Retinal pigment epithelial cell (primary cell): ENCODE data around the gene TMC8.
"Not testable (repeated sequence)": the region's sequence is repeated elsewhere in the genome, so short reads cannot be mapped to it uniquely, and the experiment has no call there.

ENCODE experiments used
- DNase-seq: peaks from one replicate; pipeline ENCODE4 v3.0.0-alpha.2; 2010; ENCODE audit warnings: low read depth
- H3K4me3 ChIP-seq: 2 replicates; pipeline ENCODE4 v1.5.1; 2011; ENCODE audit warnings: mild to moderate bottlenecking, low read length, control low read depth, moderate library complexity
- TF ChIP-seq, protein P1 (sequence below): conservative IDR thresholded peaks from 2 replicates; pipeline ENCODE4 v1.5.1; 2011; ENCODE audit warnings: low read depth, low read length, control low read depth, inconsistent platforms

TMC8 gene

DNA sequence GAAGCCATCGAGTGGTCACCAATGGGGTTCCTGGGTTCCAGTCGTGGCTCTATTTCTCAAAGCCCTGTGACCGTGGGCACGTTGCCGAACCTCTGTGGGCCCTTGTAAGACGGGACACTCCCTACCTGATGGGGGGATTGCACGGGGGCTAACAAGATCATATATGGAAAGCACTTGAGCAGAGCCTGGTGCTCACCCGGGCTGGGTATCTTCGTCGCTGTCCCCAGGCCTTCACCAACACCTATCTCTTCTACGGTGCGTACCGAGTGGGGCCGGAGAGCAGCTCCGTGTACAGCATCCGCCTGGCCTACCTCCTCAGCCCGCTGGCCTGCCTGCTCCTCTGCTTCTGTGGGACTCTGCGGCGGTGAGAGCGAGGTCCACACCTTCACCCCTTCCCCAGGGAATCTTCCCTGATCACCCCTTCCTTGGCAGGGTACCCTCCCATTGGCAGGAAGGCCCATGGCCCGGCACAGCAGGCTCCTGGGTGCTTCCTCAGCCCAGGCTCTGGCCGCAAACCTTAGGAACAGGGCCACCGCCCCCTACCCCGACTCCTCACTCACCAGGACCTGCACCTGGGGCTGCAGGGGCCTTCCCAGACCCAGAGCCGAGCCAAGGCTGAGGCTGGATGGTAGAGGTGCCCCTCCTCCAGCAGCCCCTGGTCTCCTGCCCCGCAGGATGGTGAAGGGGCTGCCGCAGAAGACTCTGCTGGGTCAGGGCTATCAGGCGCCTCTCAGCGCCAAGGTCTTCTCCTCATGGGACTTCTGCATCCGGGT, 2.8 kb downstream of the TMC8 start:
- DNase-seq = no peak
- TF ChIP-seq, protein P1, sequence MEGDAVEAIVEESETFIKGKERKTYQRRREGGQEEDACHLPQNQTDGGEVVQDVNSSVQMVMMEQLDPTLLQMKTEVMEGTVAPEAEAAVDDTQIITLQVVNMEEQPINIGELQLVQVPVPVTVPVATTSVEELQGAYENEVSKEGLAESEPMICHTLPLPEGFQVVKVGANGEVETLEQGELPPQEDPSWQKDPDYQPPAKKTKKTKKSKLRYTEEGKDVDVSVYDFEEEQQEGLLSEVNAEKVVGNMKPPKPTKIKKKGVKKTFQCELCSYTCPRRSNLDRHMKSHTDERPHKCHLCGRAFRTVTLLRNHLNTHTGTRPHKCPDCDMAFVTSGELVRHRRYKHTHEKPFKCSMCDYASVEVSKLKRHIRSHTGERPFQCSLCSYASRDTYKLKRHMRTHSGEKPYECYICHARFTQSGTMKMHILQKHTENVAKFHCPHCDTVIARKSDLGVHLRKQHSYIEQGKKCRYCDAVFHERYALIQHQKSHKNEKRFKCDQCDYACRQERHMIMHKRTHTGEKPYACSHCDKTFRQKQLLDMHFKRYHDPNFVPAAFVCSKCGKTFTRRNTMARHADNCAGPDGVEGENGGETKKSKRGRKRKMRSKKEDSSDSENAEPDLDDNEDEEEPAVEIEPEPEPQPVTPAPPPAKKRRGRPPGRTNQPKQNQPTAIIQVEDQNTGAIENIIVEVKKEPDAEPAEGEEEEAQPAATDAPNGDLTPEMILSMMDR = no peak
- H3K4me3 ChIP-seq = no peak overlapping the region

DNA sequence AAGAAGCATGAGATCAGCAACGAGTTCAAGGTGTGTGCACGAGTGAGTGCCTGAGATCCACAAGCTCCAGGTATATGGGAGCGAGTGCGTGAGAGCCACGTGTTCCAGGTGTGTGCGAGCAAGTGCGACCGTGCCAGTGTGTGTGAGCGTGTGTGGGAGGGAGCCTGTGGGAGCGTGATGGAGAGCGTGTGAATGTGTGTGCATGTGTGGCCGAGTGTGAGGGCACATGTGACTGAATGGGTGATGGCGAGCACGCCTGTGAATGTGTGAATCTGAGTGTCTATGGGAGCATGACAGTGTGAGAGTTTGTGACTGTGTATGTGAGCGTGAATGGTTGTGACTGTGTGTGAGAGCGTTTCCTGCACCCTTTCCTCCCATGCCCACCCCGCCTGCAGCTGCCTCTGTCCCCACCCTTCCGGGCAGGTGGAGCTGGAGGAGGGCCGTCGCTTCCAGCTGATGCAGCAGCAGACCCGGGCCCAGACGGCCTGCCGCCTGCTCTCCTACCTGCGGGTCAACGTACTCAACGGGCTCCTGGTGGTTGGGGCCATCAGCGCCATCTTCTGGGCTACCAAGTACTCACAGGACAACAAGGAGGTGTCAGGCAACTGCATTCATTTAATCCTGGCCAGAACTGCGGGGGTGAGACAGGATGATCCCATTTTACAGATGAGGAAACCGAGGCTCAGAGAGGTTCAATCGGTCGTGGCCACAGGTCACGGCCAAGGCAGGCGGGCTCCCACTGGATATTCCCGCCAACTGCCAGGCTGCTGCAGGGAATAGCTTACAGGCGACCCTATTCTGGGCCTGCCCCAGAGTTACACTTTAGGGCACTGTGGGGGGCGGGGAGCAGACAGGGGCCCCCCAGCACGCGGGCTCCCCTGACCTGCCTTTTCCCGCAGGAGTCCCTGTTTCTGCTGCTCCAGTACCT, 3.7 kb downstream of the TMC8 start:
- no peak for DNase-seq

DNA sequence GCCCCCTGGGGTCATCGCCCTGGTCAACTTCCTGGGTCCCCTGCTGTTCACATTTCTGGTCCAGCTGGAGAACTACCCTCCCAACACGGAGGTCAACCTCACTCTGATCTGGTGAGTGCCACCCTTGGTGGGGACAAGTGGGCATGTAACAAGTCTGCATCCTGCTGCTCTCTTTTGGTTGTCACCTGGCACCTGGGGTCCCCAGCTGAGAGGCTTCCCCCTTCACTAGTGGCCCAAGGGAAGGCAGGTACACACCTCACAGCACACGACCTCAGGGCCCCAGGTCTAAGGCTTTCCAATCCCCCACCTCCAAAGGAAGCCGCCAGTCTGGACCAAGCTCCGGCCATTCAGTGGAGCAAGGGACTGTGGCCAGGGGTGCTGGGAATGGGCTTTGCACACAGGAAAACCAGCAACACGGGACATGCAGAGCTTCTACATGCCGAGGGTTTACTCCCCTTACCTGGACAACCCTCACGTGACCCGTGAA, 4.4 kb downstream of the TMC8 start:
- DNase-seq = no peak
- no peak overlapping the region for H3K4me3 ChIP-seq
- TF ChIP-seq, protein P1 = no peak

More for the DNA sequence above, 3.7 kb downstream of the TMC8 start:
- H3K4me3 ChIP-seq = no peak overlapping the region
- TF ChIP-seq, protein P1 = peak; percentile 69

DNA sequence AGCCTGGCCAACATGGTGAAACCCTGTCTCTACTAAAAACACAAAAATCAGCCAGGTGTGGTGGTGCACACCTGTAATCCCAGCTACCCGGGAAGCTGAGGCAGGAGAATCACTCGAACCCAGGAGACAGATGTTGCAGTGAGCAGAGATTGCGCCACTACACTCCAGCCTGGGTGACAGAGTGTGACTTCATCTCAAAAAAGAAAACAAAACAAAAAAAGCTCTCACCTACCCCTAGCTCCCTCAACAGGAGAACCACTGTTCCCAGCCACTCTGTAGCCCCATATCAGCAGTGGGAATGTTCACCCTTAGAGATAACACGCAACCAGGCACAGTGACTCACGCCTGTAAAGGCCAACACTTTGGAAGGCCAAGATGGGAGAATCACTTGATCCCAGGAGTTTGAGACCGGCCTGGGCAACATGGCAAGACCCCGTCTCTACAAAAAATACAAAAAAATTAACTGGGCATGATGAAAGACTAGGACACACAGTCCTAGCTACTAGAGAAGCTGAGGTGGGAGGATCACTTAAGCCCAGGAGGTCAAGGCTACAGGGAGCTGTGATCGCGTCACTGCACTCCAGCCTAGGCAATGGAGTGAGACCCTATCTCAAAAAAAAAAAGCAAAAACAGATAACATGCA, 5.4 kb downstream of the TMC8 start:
- DNase-seq = no peak
- no peak overlapping the region for H3K4me3 ChIP-seq
- TF ChIP-seq, protein P1 = no peak

DNA sequence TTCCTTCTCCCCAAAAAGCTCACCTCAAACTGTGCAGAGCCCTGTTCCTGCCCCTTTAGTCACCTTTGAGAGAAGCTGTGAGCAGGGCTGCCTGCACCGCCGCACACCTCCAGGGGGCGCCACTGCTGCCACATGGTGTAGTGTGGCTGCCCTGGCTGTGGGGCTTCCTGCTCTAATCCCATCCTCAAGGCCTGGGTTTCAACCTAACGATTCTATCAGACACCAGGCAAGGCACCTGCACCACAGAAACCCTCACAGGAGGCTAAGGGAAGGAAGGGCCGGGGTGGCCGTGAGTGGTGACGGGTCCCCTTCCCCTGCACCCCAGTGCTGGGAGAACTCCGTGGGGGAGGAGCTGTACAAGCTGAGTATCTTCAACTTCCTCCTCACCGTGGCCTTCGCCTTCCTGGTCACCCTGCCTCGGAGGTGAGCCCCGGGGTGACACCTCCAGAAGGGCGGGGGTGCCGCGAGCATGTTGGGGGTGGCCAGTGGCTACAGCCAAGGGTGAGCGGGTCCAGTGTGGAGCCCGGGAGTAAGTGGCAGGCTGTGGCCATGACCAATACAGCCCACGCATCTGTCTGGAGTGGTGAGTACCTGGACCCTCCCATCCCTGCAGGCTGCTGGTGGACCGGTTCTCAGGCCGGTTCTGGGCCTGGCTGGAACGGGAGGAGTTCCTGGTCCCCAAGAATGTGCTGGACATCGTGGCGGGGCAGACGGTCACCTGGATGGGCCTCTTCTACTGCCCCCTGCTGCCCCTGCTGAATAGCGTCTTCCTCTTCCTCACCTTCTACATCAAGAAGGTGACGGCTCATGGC, 7.0 kb downstream of the TMC8 start:
- TF ChIP-seq, protein P1 = peak; percentile 49
- no peak overlapping the region for H3K4me3 ChIP-seq
- no peak for DNase-seq

DNA sequence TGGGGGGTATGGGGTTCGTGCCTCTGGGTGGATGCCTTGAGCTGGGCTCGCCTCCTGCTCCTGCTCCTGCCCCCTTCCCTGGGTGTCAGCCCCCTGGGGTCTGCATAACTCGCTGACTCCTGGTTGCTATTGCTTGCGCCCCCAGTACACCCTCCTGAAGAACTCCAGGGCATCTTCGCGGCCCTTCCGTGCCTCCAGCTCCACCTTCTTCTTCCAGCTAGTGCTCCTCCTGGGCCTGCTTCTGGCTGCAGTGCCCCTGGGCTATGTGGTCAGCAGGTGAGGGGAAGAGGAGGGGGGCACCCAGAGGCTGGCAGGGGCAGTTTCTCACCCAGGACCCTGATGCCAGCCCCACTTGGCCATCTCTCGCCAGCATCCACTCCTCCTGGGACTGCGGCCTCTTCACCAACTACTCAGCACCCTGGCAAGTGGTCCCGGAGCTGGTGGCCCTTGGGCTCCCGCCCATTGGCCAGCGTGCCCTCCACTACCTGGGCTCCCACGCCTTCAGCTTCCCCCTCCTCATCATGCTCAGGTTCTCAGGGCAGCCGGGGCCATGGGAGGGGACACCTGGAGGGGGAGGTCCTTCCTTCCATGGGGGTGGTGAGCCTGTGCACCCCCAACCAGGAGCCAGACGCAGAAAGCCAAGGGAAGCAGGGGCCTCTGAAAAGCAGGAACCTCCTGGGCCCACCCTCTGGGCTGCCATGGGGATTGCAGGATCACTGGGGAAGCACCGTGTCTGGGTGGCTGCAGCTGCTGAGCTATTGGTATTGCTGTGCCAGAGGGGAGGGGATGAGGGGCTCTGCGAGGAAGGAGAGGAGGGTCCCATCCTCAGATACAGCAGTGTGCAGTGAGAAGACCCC, 7.9 kb downstream of the TMC8 start:
- DNase-seq = no peak
- H3K4me3 ChIP-seq = no peak overlapping the region
- TF ChIP-seq, protein P1 = no peak

DNA sequence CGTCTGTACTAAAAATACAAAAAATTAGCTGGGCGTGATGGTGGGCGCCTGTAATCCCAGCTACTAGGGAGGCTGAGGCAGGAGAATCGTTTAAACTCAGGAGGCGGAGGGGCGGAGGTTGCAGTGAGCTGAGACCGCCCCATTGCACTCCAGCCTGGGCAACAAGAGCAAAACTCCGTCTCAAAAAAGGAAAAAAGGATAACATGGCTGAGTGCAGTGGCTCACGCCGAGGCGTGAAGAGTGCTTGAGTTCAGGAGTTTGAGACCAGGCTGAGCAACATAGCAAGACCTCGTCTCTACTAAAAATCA, 9.2 kb downstream of the TMC8 start:
- not testable (repeated sequence) for H3K4me3 ChIP-seq, DNase-seq
